K562 (cell line): ENCODE data around the gene SEMA6B. TPM values are rescaled to one million over a fixed set of nuclear protein-coding genes. Genes with fewer than 3 reads are reported as not detected.

Experiments used
- ERF ChIP-seq: fragments of 450-650 bp; formaldehyde crosslinking; IDR thresholded peaks from 2 replicates; pipeline ENCODE4 v1.4.0; 2020; ENCODE audit warnings: mild to moderate bottlenecking, mixed read lengths
- GABPB1 ChIP-seq: sonication (generic); formaldehyde crosslinking; IDR thresholded peaks from 2 replicates; pipeline ENCODE4 v1.8.0; 2022; ENCODE audit warnings: mild to moderate bottlenecking, missing genetic modification reagents
- HEY1 ChIP-seq: fragments of 250-450 bp; sonication (Bioruptor Pico); IDR thresholded peaks from 2 replicates; pipeline ENCODE4 v1.5.0; 2020; ENCODE audit warnings: mild to moderate bottlenecking, moderate library complexity, borderline replicate concordance
- MAZ ChIP-seq, 2 experiments: fragments of 450-650 bp in 1 of 2; sonication (generic) in 1 of 2; formaldehyde crosslinking; IDR thresholded peaks in 1 of 2; conservative IDR thresholded peaks in 1 of 2; 2 replicates each; pipeline versions ENCODE4 v1.4.0 to v1.5.0; 2020; ENCODE audit warnings: mild to moderate bottlenecking in 1 of 2, missing genetic modification reagents in 1 of 2
- MTA3 ChIP-seq: fragments of 450-650 bp; formaldehyde crosslinking; IDR thresholded peaks from 2 replicates; pipeline ENCODE4 v1.6.1; 2017; ENCODE audit warnings: mild to moderate bottlenecking, borderline replicate concordance
- NFIX ChIP-seq: fragments of 250-450 bp; sonication (Bioruptor Pico); IDR thresholded peaks from 2 replicates; pipeline ENCODE4 v1.4.0; 2020; ENCODE audit warnings: low read depth, mild to moderate bottlenecking, moderate library complexity
- POLR2B ChIP-seq: fragments of 450-650 bp; IDR thresholded peaks from 2 replicates; pipeline ENCODE4 v1.6.1; 2018; ENCODE audit warnings: low read depth; ENCODE audit not compliant: partially characterized antibody
- SMARCA4 ChIP-seq: fragments of 450-650 bp; IDR thresholded peaks from 2 replicates; pipeline ENCODE4 v1.6.1; 2016
- TRIM28 ChIP-seq: fragments of 450-650 bp; IDR thresholded peaks from 2 replicates; pipeline ENCODE4 v1.6.1; 2017
- VEZF1 ChIP-seq: fragments of 200-800 bp; sonication (Bioruptor generic); IDR thresholded peaks from 2 replicates; pipeline ENCODE4 v1.6.1; 2017; ENCODE audit warnings: missing genetic modification characterization, missing compliant biosample characterization
- ZBTB43 ChIP-seq: sonication (generic); formaldehyde crosslinking; IDR thresholded peaks from 2 replicates; pipeline ENCODE4 v1.8.0; 2023; ENCODE audit warnings: mild to moderate bottlenecking, missing genetic modification reagents
- ZNF263 ChIP-seq: sonication (generic); formaldehyde crosslinking; IDR thresholded peaks from 2 replicates; pipeline ENCODE4 v1.8.0; 2022; ENCODE audit warnings: mild to moderate bottlenecking, missing genetic modification reagents, borderline replicate concordance
- polyA plus RNA-seq, 8 experiments: library from polyadenylated mRNA; depleted of rRNA in 4 of 8; stranded (reverse) in 5 of 8; unstranded in 3 of 8; fragments of >200 nt; fragmentation: Nextera tagmentation in 2 of 8; fragmentation: Illumina TruSeq in 1 of 8; extraction: Ambion mirVana in 2 of 8; extraction: Trizol in 1 of 8; gene quantifications; 2 replicates each; pipeline versions ENCODE4 v1.2.1 to v1.2.3, GENCODE V29; 2011 to 2014; ENCODE audit warnings: inconsistent platforms in 1 of 8, missing spikeins in 1 of 8
- total RNA-seq, 7 experiments: library from RNA; depleted of rRNA in 6 of 7; stranded (reverse); fragments of >200 nt in 6 of 7; fragmentation: Illumina TruSeq in 2 of 7; extraction: Trizol in 2 of 7; gene quantifications; 2 replicates each; pipeline versions ENCODE4 v1.2.1 to v1.2.3, GENCODE V29; 2011 to 2021; ENCODE audit warnings: low replicate concordance in 1 of 7
- TF ChIP-seq, protein P1 (sequence below): fragments of 250-450 bp; sonication (Bioruptor Pico); IDR thresholded peaks from 2 replicates; pipeline ENCODE4 v1.5.0; 2021; ENCODE audit warnings: mild to moderate bottlenecking, borderline replicate concordance
- TF ChIP-seq, protein P2 (sequence below), 3 experiments: IDR thresholded peaks in 2 of 3; conservative IDR thresholded peaks in 1 of 3; 2 replicates each; pipeline ENCODE4 v1.5.1; 2011 to 2012; ENCODE audit warnings: low read length in 3 of 3, mild to moderate bottlenecking in 3 of 3, control low read depth in 2 of 3, improper control_type of control experiment in 1 of 3, inconsistent platforms in 1 of 3, low read depth in 1 of 3, mixed read lengths in 1 of 3, moderate library complexity in 1 of 3; ENCODE audit not compliant: insufficient read depth in 2 of 3
- TF ChIP-seq, protein P3 (sequence below), 2 experiments: IDR thresholded peaks in 1 of 2; conservative IDR thresholded peaks in 1 of 2; 2 replicates each; pipeline ENCODE4 v1.6.1; 2016; ENCODE audit warnings: low read depth in 2 of 2, mild to moderate bottlenecking in 1 of 2, missing compliant biosample characterization in 1 of 2, missing genetic modification characterization in 1 of 2, moderate library complexity in 1 of 2

The SEMA6B gene
- total and polyA plus RNA-seq, 9 of the 15 experiments (the other 6 are each of a cell fraction or from before 2014, with no cell fraction given), result 0.65 to 4.6 (median 2.5) TPM; not detected in 2

DNA sequence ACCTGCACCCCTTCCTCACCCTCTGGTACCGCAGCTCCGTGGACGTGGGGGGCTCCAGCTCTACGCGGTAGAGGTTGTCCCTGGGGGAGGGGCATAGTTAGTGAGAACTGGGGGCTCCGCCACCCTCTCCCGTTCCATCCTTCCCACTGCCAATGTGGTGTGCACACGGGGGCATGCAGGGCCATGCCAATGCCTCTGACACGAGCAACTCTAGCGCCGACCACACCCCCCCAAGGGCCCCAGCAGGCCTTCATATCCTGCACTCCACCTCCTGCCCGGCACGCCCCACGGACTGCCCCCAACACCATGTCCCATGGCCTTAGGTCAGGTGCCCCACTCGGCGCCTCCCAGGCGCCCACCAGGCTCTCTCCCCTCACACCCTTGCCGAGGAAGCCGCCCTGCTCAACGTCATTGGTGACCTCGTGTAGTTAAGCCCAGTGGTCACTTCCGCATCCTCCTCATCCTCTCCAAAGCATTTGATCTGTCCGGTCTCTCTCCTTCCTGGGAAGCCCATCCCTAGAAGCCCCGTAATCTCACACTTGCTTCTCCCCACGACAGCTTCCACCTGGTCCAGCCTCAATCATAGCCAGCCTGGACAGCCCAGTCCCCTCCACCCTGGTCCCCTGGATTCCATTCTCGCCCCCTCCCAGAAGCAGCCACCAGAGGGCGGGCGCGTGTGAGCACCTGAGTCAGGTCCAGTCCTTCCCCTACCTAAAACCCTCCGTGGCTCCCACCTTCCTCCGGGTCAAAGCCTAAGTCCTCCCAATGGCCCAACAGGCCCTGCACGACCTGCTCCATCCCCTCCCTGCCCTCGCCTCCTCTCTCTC is 2.1 kb downstream of the SEMA6B start (continued):
- TF ChIP-seq POLR2B, result no peak
- TF ChIP-seq, protein P1, sequence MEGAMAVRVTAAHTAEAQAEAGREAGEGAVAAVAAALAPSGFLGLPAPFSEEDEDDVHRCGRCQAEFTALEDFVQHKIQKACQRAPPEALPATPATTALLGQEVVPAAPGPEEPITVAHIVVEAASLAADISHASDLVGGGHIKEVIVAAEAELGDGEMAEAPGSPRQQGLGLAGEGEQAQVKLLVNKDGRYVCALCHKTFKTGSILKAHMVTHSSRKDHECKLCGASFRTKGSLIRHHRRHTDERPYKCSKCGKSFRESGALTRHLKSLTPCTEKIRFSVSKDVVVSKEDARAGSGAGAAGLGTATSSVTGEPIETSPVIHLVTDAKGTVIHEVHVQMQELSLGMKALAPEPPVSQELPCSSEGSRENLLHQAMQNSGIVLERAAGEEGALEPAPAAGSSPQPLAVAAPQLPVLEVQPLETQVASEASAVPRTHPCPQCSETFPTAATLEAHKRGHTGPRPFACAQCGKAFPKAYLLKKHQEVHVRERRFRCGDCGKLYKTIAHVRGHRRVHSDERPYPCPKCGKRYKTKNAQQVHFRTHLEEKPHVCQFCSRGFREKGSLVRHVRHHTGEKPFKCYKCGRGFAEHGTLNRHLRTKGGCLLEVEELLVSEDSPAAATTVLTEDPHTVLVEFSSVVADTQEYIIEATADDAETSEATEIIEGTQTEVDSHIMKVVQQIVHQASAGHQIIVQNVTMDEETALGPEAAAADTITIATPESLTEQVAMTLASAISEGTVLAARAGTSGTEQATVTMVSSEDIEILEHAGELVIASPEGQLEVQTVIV (CRISPR knock-in tag), result no peak
- TF ChIP-seq ZBTB43 (CRISPR knock-in tag), result no peak
- TF ChIP-seq, protein P2, sequence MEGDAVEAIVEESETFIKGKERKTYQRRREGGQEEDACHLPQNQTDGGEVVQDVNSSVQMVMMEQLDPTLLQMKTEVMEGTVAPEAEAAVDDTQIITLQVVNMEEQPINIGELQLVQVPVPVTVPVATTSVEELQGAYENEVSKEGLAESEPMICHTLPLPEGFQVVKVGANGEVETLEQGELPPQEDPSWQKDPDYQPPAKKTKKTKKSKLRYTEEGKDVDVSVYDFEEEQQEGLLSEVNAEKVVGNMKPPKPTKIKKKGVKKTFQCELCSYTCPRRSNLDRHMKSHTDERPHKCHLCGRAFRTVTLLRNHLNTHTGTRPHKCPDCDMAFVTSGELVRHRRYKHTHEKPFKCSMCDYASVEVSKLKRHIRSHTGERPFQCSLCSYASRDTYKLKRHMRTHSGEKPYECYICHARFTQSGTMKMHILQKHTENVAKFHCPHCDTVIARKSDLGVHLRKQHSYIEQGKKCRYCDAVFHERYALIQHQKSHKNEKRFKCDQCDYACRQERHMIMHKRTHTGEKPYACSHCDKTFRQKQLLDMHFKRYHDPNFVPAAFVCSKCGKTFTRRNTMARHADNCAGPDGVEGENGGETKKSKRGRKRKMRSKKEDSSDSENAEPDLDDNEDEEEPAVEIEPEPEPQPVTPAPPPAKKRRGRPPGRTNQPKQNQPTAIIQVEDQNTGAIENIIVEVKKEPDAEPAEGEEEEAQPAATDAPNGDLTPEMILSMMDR (IDR thresholded peaks at IDR 0.05 in 2 of 3, conservative IDR thresholded peaks at IDR 0.05 in 1 of 3; ENCODE audit: insufficient read depth in 2 of 3, low read depth in 1 of 3, low read length in 3 of 3), result peak; percentile 73 to 92 (median 84)
- 0 out of 2 replicates have a peak, but pooled peaks have one; percentile 36 for TF ChIP-seq MTA3
- TF ChIP-seq ZNF263 (CRISPR knock-in tag), result 0 out of 2 replicates have a peak, but pooled peaks have one; percentile 45
- peak; percentile 42; the same call in 1 of the 2 replicates for TF ChIP-seq SMARCA4
- TF ChIP-seq GABPB1, result peak; percentile 42; the same call in 1 of the 2 replicates
- no peak for TF ChIP-seq ERF (CRISPR knock-in tag)
- TF ChIP-seq, protein P3, sequence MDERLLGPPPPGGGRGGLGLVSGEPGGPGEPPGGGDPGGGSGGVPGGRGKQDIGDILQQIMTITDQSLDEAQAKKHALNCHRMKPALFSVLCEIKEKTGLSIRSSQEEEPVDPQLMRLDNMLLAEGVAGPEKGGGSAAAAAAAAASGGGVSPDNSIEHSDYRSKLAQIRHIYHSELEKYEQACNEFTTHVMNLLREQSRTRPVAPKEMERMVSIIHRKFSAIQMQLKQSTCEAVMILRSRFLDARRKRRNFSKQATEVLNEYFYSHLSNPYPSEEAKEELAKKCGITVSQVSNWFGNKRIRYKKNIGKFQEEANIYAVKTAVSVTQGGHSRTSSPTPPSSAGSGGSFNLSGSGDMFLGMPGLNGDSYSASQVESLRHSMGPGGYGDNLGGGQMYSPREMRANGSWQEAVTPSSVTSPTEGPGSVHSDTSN (CRISPR knock-in tag; IDR thresholded peaks at IDR 0.05; ENCODE audit: low read depth), result no peak
- TF ChIP-seq, protein P3 (tag; conservative IDR thresholded peaks at IDR 0.05; ENCODE audit: low read depth), result no peak
- TF ChIP-seq HEY1 (CRISPR knock-in tag), result no peak
- TF ChIP-seq VEZF1 (CRISPR knock-in tag), result peak; percentile 27; the same call in 1 of the 2 replicates
- no peak for TF ChIP-seq NFIX (CRISPR knock-in tag)
- TF ChIP-seq TRIM28, result 0 out of 2 replicates have a peak, but pooled peaks have one; percentile 30
- TF ChIP-seq MAZ (CRISPR knock-in tag; conservative IDR thresholded peaks at IDR 0.05 in 1 of 2, IDR thresholded peaks at IDR 0.05 in 1 of 2), result peak in 1 of 2 experiments; percentile 1; a peak in 1 of 4 replicates
